Measurements from ENCODE around the gene TMUB2.
"Not testable (repeated sequence)": the region's sequence is repeated elsewhere in the genome, so short reads cannot be mapped to it uniquely, and the experiment has no call there.

The TMUB2 gene

DNA sequence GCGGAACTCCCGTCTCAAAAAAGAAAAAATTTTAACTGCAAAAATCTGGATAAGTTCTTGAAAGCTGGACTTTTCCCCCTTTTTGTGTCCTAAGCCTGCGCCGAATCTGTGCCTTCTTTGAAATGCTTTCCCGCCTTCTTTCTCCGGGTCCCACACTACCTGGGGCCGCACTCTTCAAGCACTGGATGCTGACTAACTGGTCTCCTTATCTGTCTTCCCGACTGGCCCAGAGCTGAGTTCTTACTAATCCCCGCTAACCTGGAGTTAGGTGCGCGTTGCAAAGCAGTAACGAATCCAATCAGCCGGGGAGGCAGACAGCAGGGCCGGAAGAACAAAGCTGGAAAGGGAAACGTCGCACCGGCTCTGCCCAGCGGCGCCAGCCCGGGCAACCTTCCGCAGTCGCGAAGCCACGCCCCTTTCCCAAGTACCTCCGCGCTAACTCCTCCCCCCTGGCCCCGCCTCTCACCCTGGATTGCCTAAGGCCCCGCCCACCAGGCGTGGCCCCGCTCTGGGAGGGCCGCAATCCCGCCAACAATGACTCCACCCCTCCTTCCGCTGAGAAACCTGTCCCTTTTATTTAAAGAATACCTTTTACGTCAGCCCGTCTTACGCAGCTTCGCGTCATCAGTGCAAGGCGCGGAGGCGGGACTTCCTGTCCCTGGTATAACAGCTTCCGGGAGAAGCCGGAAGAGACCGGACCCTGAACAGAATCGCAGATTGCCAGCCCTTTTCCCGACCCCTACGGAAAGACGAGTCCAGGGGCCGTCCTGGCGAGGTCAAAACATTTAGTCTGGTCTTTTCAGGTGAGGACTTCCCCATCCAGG lies at the start of gene TMUB2:
Gene TMUB2 (plus strand): TSS at position 666 of the 824 bp plus-strand sequence. CDS start 737 bp downstream, outside the sequence.
- H3K36me3 ChIP-seq (ENCODE audit: insufficient read depth, low read depth, low read length): peaks cover 47% of the 10 kb centered on the region
- H3K27me3 ChIP-seq (ENCODE audit: insufficient read depth, low read length): no peaks in the 10 kb centered on the region
- H3K9me3 ChIP-seq (ENCODE audit: insufficient read depth, low read depth, low read length): no peaks in the 10 kb centered on the region
- peaks cover 3% of the 10 kb centered on the region for H3K4me1 ChIP-seq (ENCODE audit: insufficient read depth, low read length)
- H3K27ac ChIP-seq (ENCODE audit: low read length): peak within 1 kb of the TSS; percentile 85
- H3K4me3 ChIP-seq (ENCODE audit: low read length): peak within 1 kb of the TSS; percentile 99
- H3K9ac ChIP-seq (ENCODE audit: low read depth, low read length): peak within 1 kb of the TSS; percentile 99

DNA sequence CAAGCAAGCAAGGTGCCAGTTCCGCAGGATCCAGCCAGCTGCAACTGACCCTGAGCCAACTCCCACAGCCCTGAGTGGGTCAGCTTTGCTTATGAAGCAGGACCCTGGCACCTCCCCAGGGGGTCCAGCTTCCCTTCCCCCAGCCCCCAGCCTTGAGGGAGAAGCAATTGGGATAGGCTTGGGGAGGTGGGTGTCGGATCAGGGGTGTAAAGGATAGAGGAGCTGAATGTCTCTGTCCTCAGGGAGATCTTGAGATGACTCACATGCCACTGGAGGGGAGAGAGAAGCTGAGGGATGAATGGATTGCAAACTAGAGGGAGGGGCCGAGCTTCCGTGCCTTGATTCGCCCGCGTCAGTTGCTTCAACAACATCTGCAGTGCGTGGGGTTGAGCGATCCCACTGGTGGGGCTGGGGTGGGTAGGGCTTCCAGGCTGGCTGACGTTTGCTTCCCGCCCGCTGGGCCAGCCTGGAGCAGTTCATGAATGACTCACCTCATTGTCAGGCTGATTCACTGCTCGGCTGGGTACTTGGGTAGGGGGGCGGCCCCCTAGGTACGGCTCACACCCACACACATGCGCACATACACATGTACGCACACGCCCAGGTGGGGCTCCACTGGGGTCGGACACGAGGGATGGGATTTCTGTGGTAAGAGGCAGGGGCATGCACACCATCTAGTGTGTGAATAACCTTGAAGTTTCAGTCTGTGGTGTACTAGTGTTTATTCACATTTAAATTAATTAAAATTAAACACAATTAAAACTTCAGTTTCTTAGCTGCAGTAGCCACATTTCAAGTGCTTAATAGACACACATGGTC lies 48.7 kb upstream of the TMUB2 start:
- no peaks in the 10 kb centered on the region for H3K36me3 ChIP-seq (ENCODE audit: insufficient read depth, low read depth, low read length)
- H3K4me3 ChIP-seq (ENCODE audit: low read length): peak overlapping the region; percentile 39; the same call in 1 of the 2 replicates
- H3K4me1 ChIP-seq (ENCODE audit: insufficient read depth, low read length): peaks cover 18% of the 10 kb centered on the region
- peak overlapping the region; percentile 79 for H3K27ac ChIP-seq (ENCODE audit: low read length)
- H3K9ac ChIP-seq (ENCODE audit: low read depth, low read length): peak overlapping the region; percentile 28; the same call in 1 of the 2 replicates
- H3K27me3 ChIP-seq (ENCODE audit: insufficient read depth, low read length): no peaks in the 10 kb centered on the region
- H3K9me3 ChIP-seq (ENCODE audit: insufficient read depth, low read depth, low read length): no peaks in the 10 kb centered on the region

DNA sequence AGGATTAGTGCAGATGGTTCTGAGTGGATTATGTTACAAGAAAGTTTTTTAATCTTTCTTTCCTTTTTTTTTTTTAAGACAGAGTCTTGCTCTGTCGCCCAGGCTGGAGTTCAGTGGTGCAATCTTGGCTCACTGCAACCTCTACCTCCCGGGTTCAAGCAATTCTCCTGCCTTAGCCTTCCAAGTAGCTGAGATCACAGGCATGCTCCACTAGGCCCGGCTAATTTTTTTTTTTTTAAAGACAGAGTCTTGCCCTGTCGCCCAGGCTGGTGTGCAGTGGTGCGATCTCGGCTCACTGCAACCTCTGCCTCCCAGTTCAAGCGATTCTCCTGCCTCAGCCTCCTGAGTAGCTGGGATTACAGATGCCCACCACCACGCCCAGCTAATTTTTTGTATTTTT lies 42.9 kb upstream of the TMUB2 start:
- not testable (repeated sequence) for H3K27ac ChIP-seq (ENCODE audit: low read length); H3K4me1 ChIP-seq (ENCODE audit: insufficient read depth, low read length); H3K9ac ChIP-seq (ENCODE audit: low read depth, low read length); H3K27me3 ChIP-seq (ENCODE audit: insufficient read depth, low read length); H3K9me3 ChIP-seq (ENCODE audit: insufficient read depth, low read depth, low read length); H3K4me3 ChIP-seq (ENCODE audit: low read length)
- peaks cover 38% of the 10 kb centered on the region for H3K36me3 ChIP-seq (ENCODE audit: insufficient read depth, low read depth, low read length)

DNA sequence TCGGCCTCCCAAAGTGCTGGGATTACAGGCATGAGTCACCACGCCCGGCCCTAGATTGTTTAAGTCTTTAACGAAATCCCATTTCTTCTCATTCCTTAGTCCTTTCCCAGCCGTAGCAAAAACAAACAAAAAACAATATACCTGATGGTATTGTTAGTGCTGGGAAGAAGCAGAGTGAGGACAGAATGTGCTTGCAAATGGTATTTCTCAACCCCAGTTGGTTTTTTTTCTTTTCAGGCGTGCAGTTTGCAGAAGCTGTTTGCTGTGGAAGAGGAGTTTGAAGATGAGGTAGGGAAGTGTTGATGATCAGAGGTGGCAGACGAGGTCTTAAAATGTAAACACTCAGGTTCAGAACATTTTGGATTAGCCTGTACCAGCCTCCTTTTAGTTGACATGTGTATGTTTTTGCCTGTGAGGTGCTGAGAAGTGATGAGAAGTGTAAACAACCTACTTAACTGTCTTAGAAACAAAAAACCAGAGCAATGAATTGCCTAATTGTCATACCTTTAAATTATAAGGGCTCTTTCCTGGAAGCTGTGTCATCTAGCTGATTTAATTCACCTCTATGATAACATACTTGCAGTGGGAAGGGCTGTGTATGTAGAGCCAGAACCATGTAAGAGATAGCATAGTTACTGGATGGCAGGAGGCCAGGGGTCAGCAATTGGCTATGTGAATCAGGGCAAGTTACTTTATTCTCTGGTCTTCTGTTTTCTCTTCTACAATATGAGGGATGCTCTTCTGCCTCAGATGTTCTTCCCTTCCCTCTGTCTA lies 41.6 kb upstream of the TMUB2 start:
- Histone ChIP-seq H3K9ac (ENCODE audit: low read depth, low read length) (no peak overlapping the region), H3K4me1 (ENCODE audit: insufficient read depth, low read length) (peaks cover 3% of the 10 kb centered on the region; the same call in 1 of the 2 replicates), H3K4me3 (ENCODE audit: low read length) (no peak overlapping the region), H3K27me3 (ENCODE audit: insufficient read depth, low read length) (no peaks in the 10 kb centered on the region), H3K36me3 (ENCODE audit: insufficient read depth, low read depth, low read length) (peaks cover 50% of the 10 kb centered on the region), H3K27ac (ENCODE audit: low read length) (no peak overlapping the region), H3K9me3 (ENCODE audit: insufficient read depth, low read depth, low read length) (no peaks in the 10 kb centered on the region)

DNA sequence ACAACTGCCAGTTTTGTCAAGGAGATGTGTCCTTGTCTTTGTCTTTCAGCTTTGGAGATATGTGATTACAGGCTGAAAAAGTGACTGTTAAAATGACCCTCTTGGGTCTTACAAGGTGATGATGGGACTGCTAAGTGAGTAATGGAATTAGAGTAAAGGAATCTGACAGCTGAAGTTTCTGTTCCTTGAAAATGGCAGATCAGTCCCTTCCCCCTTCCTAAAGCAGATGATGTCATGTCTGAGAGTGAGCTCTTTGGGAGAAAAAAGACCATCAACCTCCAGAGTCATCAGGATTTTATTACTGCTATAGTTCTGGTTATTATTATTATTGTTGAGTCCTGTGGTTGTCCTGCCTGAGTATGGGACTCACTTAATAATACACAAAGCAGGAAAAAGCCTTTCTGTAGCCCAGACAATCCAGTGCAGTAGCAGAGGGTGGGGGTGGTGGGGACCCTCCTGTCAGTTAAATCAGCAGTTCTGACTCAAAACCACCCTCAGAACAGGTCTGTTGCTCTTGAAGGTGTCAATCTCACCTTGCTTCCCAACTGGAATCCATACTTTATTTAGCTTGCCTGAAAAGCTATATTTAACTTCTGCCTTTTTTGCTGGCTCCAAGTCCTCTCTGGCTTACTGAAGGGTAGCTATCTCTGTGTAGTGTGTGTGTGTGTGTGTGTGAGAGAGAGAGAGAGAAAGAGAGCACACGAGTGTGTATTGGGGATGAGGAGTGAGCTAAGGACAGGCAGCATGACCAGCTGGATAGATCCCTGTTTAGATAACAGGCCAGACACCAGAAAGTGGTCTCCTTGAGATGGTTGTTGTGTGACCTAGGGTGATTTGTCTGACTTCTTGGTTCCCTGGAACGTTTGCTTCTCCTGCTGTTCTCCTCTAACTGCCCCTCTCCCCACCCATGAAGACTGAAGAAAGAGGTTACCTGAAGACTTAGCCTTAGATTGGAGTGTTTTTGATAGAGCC lies 40.1 kb upstream of the TMUB2 start:
- Histone ChIP-seq H3K4me1 (ENCODE audit: insufficient read depth, low read length) (peaks cover 3% of the 10 kb centered on the region; the same call in 1 of the 2 replicates), H3K36me3 (ENCODE audit: insufficient read depth, low read depth, low read length) (peaks cover 61% of the 10 kb centered on the region), H3K9me3 (ENCODE audit: insufficient read depth, low read depth, low read length) (no peaks in the 10 kb centered on the region), H3K9ac (ENCODE audit: low read depth, low read length) (no peak overlapping the region), H3K27ac (ENCODE audit: low read length) (no peak overlapping the region), H3K4me3 (ENCODE audit: low read length) (no peak overlapping the region), H3K27me3 (ENCODE audit: insufficient read depth, low read length) (no peaks in the 10 kb centered on the region)

DNA sequence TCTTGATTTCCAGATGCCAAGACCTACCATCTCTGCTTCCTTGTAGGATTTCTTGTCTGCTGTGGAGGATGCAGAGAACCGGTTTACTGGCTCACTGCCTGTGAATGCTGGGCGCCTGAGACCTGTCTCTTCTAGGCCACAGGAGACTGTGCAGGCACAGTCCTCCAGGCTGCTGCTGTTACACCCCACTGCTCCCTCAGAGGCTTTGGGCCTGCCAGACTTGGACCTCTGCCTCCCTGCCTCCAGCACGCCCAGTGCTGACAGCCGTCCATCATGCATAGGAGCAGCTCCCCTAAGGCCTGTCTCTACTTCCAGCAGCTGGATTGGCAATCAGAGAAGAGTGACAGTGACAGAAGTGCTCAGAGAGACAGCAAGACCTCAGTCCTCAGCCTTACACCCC lies 39.0 kb upstream of the TMUB2 start:
- Histone ChIP-seq H3K4me3 (ENCODE audit: low read length) (no peak overlapping the region), H3K4me1 (ENCODE audit: insufficient read depth, low read length) (no peaks in the 10 kb centered on the region; the same call in 1 of the 2 replicates), H3K36me3 (ENCODE audit: insufficient read depth, low read depth, low read length) (peaks cover 69% of the 10 kb centered on the region), H3K27me3 (ENCODE audit: insufficient read depth, low read length) (no peaks in the 10 kb centered on the region), H3K9ac (ENCODE audit: low read depth, low read length) (no peak overlapping the region), H3K9me3 (ENCODE audit: insufficient read depth, low read depth, low read length) (no peaks in the 10 kb centered on the region), H3K27ac (ENCODE audit: low read length) (no peak overlapping the region)

DNA sequence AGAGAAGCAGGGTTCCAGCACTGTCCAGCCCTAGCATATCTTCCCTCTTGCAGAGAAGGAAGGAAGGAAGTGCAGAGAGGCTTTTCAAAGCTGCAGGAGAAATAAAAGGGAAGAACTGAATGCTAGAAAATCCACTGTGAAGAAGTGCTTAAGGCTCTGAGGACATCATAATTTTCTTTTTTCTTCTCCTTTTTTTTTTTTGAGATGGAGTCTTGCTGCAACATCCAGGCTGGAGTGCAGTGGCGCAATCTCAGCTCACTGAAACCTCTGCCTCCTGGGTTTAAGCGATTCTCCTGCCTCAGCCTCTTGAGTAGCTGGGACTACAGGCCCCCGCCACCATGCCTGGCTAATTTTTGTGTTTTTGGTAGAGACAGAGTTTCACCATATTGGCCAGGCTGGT lies 37.7 kb upstream of the TMUB2 start:
- H3K9ac ChIP-seq (ENCODE audit: low read depth, low read length); H3K9me3 ChIP-seq (ENCODE audit: insufficient read depth, low read depth, low read length); H3K4me3 ChIP-seq (ENCODE audit: low read length); H3K4me1 ChIP-seq (ENCODE audit: insufficient read depth, low read length); H3K27me3 ChIP-seq (ENCODE audit: insufficient read depth, low read length); H3K27ac ChIP-seq (ENCODE audit: low read length): not testable (repeated sequence)
- peaks cover 74% of the 10 kb centered on the region for H3K36me3 ChIP-seq (ENCODE audit: insufficient read depth, low read depth, low read length)

DNA sequence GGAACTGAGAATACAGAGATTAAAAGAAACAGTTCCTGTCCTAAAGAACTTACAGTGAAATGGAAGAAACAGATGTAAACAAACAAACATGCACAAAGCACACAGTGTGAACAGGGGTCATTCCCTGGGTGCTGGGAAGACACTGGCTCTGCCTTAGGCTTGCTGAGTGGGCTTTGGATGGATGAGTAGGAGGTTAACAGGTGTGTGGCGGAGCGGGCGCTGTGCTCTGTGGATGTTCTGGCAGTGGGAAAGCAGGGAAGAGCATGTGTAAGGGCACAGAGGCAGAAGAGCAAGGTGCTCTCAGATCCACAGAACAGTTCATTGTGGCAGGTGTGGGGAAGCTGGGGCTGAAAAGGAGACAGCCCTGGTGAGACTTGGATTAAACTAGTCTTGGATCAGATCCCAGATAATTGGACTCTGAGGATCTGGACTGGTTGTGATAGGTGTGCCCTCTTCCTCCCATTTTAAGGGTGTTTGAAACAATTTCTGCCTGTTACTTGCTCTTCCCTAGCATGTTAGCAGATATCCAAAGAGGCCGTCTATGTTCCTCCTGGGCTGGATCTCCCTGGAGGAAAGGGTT lies 36.9 kb upstream of the TMUB2 start:
- Histone ChIP-seq H3K27me3 (ENCODE audit: insufficient read depth, low read length) (no peaks in the 10 kb centered on the region), H3K27ac (ENCODE audit: low read length) (no peak overlapping the region), H3K9me3 (ENCODE audit: insufficient read depth, low read depth, low read length) (no peaks in the 10 kb centered on the region), H3K9ac (ENCODE audit: low read depth, low read length) (no peak overlapping the region), H3K4me3 (ENCODE audit: low read length) (no peak overlapping the region), H3K36me3 (ENCODE audit: insufficient read depth, low read depth, low read length) (peaks cover 79% of the 10 kb centered on the region), H3K4me1 (ENCODE audit: insufficient read depth, low read length) (no peaks in the 10 kb centered on the region)

DNA sequence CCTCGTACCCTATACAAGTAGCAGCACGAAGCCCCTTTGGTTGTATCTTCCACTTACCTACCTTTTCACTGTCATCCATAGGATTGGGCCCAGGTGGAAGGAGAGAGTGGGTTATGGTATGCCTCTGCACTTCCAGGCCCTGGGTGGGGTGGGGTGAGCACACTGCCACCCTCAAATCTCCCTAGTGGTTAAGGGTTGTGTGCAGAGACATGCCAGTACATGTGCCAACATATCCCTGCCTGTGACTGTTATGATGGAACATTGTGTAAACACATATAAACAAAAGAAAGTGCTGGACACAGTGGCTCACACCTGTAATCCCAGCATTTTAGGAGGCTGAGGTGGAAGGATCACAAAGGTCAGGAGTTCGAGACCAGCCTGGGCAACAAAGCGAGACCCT lies 33.9 kb upstream of the TMUB2 start:
- no peak overlapping the region for H3K4me3 ChIP-seq (ENCODE audit: low read length)
- H3K27ac ChIP-seq (ENCODE audit: low read length): no peak overlapping the region
- peaks cover 78% of the 10 kb centered on the region for H3K36me3 ChIP-seq (ENCODE audit: insufficient read depth, low read depth, low read length)
- no peaks in the 10 kb centered on the region for H3K27me3 ChIP-seq (ENCODE audit: insufficient read depth, low read length)
- no peaks in the 10 kb centered on the region for H3K4me1 ChIP-seq (ENCODE audit: insufficient read depth, low read length)
- H3K9ac ChIP-seq (ENCODE audit: low read depth, low read length): no peak overlapping the region
- H3K9me3 ChIP-seq (ENCODE audit: insufficient read depth, low read depth, low read length): no peaks in the 10 kb centered on the region

DNA sequence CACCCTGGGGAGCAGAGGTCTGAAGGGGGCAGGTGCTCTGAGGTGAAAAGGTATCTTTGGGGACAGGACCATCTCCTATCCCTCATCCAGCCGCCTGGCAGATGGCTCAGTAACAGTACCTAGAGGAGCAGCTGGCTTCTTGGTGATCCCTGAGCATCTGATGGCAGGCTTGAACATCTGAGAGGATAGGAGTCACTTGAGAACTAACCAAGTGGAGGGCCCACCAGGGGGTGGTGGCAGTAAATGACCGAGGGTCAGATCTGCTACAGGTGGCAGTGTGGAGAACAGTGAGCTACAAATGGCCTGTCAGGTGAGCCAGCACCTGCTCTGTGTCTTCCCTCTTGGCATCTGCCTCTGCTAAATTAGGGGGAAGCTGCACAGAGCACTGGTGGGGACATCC lies 31.3 kb upstream of the TMUB2 start:
- H3K36me3 ChIP-seq (ENCODE audit: insufficient read depth, low read depth, low read length): peaks cover 68% of the 10 kb centered on the region
- no peaks in the 10 kb centered on the region for H3K4me1 ChIP-seq (ENCODE audit: insufficient read depth, low read length)
- H3K27me3 ChIP-seq (ENCODE audit: insufficient read depth, low read length): no peaks in the 10 kb centered on the region
- no peaks in the 10 kb centered on the region for H3K9me3 ChIP-seq (ENCODE audit: insufficient read depth, low read depth, low read length)
- H3K9ac ChIP-seq (ENCODE audit: low read depth, low read length): no peak overlapping the region
- no peak overlapping the region for H3K27ac ChIP-seq (ENCODE audit: low read length)
- H3K4me3 ChIP-seq (ENCODE audit: low read length): no peak overlapping the region

All from iPS-20b (cell line).